HG03066 (cell line): ENCODE results near the gene VWA7.
"Not testable (repeated sequence)": the region's sequence is repeated elsewhere in the genome, so short reads cannot be mapped to it uniquely, and the experiment has no call there.

ENCODE experiments used
- ATAC-seq: cut with Tn5 transposase; IDR thresholded peaks from one replicate; pipeline ENCODE4 v1.9.1; 2021; ENCODE audit warnings: low read depth; ENCODE audit not compliant: unreplicated experiment

VWA7 gene

GRCh38 chr6:31801031-31801927, 24.2 kb upstream of the VWA7 start:
- ATAC-seq: not testable (repeated sequence)

GRCh38 chr6:31799781-31800180, 22.7 kb upstream of the VWA7 start:
- ATAC-seq: no peak

GRCh38 chr6:31797588-31797987, 20.5 kb upstream of the VWA7 start:
- no peak for ATAC-seq

GRCh38 chr6:31796993-31797385, 19.9 kb upstream of the VWA7 start:
- no peak for ATAC-seq

- peak; percentile 71 for ATAC-seq
These were observed 18.6 kb upstream of the VWA7 start, which contains the start of gene VARS1 for GRCh38 chr6:31795616-31796298. VARS1 (minus strand) TSS chr6:31795752; CDS start chr6:31795217, 535 bp downstream.

GRCh38 chr6:31794866-31795615, 17.9 kb upstream of the VWA7 start:
- no peak for ATAC-seq

GRCh38 chr6:31794294-31794865, 17.3 kb upstream of the VWA7 start:
- no peak for ATAC-seq

- ATAC-seq: not testable (repeated sequence)
These were observed 16.8 kb upstream of the VWA7 start for GRCh38 chr6:31793927-31794245.

GRCh38 chr6:31792761-31793171, 15.6 kb upstream of the VWA7 start:
- ATAC-seq: no peak

- ATAC-seq: no peak
These were observed 14.9 kb upstream of the VWA7 start for GRCh38 chr6:31792090-31792374.

- no peak for ATAC-seq
These were observed 14.4 kb upstream of the VWA7 start for GRCh38 chr6:31791324-31792089.

GRCh38 chr6:31785475-31785874, 8.3 kb upstream of the VWA7 start:
- no peak for ATAC-seq

- no peak for ATAC-seq
These were observed 7.2 kb upstream of the VWA7 start for GRCh38 chr6:31784098-31784925.

- ATAC-seq: no peak
These were observed 5.2 kb upstream of the VWA7 start for GRCh38 chr6:31782126-31782855.

GRCh38 chr6:31781244-31782125, 4.4 kb upstream of the VWA7 start:
- no peak for ATAC-seq

GRCh38 chr6:31780507-31781243, 3.5 kb upstream of the VWA7 start:
- no peak for ATAC-seq

GRCh38 chr6:31779908-31780307, 2.8 kb upstream of the VWA7 start:
- no peak for ATAC-seq
